ENCODE measurements around the gene KIAA0753. TPM values are rescaled to one million over a fixed set of nuclear protein-coding genes. Genes with fewer than 3 reads are reported as not detected.
A peak's percentile ranks its signal among the peaks of the same experiment; 100 is the strongest.
"Not testable (repeated sequence)": the region's sequence is repeated elsewhere in the genome, so short reads cannot be mapped to it uniquely, and the experiment has no call there.

KIAA0753 gene
- total and polyA plus RNA-seq, 5 experiments from 2014 or later = 1.2 to 24.8 (median 2.3) TPM

DNA sequence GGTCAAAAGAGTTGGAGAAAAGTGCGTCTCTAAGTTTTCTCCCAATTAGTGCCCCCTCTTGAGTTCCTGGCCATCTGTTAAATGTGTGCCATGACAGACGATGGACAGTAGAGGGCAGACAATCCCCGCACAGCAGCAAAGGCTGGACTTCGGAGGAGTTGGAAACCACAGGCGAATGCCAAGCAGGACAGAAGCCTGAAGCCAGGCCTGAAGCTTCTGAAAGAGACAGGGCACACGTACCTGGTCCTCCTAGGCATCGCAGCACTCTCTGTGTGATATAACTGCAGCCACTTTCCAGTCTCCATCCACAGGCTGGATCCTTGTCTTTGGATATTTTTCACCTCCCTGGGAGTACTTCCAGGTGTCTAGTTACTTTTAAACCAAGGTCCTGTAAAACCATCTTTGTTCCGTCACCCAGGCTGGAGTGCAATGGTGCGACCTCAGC, 25.6 kb upstream of the KIAA0753 start:
- Mint-ChIP-seq H3K27me3 (no peaks in the 10 kb centered on the region), H3K27ac (peak overlapping the region in 1 of 10 donors; percentile 67), H3K36me3 (peaks cover 0 to 22% (median 0%) of the 10 kb centered on the region in 3 donors), H3K4me3 (no peak overlapping the region), H3K4me1 (peaks cover 16 to 22% (median 20%) of the 10 kb centered on the region in 4 donors), H3K9me3 (no peaks in the 10 kb centered on the region)
- ATAC-seq (peak; percentile 53 to 69), DNase-seq (peak in 4 of 10 donors; percentile 25 to 35 (median 29))
- POLR2A ChIA-PET = no interaction called here

DNA sequence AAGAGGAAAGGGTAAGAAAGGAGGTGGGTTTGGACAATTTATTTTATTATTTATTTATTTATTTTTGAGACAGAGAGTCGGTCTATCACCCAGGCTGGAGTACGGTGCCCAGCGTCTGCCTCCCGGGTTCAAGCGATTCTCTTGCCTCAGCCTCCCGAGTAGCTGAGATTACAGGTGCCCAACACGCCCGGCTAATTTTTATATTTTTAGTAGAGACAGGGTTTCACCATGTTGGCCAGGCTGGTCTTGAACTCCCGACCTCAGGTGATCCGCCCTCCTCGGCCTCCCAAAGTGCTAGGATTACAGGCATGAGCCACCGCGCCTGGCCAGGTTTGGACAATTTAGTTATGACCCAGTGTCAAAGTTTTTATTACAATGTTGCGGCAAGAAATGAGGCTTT, 22.7 kb upstream of the KIAA0753 start:
- DNase-seq, H3K9me3 Mint-ChIP-seq, H3K4me3 Mint-ChIP-seq, H3K27ac Mint-ChIP-seq, ATAC-seq, POLR2A ChIA-PET, H3K27me3 Mint-ChIP-seq: not testable (repeated sequence)
- H3K4me1 Mint-ChIP-seq = peaks cover 24 to 41% (median 32%) of the 10 kb centered on the region in 4 donors
- H3K36me3 Mint-ChIP-seq = peaks cover 0 to 22% (median 0%) of the 10 kb centered on the region in 3 donors

DNA sequence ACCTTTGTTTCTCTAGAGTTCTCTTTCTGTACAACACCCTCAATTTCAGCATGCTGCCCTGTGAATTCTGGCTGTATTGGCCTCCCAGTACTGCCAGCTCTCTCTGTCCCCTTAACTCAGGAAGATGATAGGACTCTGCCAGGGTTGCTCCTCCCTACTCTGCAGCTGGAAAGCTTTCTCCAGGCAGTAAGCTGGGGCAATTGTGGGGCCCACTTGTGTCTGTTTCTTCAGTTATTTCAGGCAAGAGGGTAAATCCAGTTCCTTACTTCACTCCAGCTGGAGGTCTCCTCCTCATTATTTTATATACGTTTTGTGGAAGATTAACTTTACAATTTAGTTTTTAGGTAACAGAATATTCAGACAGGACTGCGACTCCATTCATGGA, 20.9 kb upstream of the KIAA0753 start:
- H3K4me3 Mint-ChIP-seq = peak overlapping the region in 3 of 10 donors; percentile 24 to 76 (median 24)
- peaks cover 0 to 2% (median 0%) of the 10 kb centered on the region in 5 donors for H3K27me3 Mint-ChIP-seq
- ATAC-seq = no peak
- H3K27ac Mint-ChIP-seq = peak overlapping the region in 5 of 10 donors; percentile 46 to 66 (median 48)
- no peaks in the 10 kb centered on the region for H3K9me3 Mint-ChIP-seq
- H3K36me3 Mint-ChIP-seq = peaks cover 0 to 19% (median 0%) of the 10 kb centered on the region in 3 donors
- DNase-seq = no peak
- peaks cover 28 to 49% (median 36%) of the 10 kb centered on the region in 4 donors for H3K4me1 Mint-ChIP-seq
- POLR2A ChIA-PET = no interaction called here

DNA sequence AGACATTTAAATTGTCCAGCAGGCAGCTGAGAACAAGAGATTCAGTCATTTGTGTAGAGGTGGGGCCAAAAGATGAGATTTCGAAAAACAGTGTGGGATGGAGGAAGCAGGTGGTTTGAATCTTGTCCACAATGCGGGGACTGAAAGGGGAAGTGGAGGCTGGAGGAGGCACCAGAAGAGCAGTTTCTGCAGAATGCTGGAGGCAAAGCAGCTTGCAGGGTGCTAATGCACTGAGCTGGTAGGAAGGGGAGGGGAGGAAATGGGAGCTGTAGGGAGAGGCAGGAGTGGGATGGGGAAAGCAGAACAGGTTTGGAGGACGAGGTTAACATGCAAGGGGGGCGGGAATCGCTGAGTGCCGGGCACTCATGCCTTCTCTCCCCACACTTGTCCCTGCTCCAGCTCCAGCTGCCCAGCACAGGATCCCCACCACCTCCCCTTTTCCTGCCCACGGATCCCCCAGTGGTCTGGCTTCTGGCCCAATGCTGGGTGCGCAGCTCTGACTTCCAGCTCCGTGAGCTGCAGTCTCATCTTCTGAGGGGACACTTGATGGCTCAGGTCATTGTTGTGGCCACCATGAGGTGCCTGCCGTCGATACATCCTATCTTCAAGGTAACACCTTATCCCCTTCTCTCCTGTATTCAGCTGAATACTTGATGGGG, 20.4 kb upstream of the KIAA0753 start:
- Mint-ChIP-seq H3K9me3 (no peaks in the 10 kb centered on the region), H3K27me3 (peaks cover 0 to 2% (median 0%) of the 10 kb centered on the region in 5 donors), H3K4me3 (peak overlapping the region in 6 of 10 donors; percentile 19 to 76 (median 48)), H3K36me3 (peaks cover 0 to 19% (median 0%) of the 10 kb centered on the region in 3 donors), H3K27ac (peak overlapping the region in 7 of 10 donors; percentile 11 to 84 (median 66)), H3K4me1 (peaks cover 29 to 49% (median 38%) of the 10 kb centered on the region in 4 donors)
- DNase-seq (no peak), ATAC-seq (no peak)
- POLR2A ChIA-PET = no interaction called here

DNA sequence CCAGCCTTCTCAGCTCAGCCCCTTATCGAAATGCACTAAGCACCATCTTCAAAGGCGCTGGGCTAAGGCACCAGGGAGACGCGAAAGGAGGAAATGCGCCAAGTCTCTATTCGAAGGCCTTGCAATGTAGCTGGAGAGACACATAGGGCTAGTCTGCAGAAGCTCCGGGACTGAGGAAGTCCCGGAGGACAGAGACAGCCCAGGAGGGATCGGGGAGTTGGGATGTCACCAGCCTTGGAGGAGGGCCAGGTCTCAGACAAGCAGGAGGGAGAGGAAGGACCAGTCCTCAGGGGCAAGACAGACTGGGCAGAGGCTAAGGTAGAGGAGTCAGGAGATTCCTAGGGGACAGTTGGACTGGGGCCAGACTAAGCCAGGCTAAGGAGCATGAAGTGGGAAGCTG, 19.6 kb upstream of the KIAA0753 start:
- H3K9me3 Mint-ChIP-seq = no peaks in the 10 kb centered on the region
- H3K27me3 Mint-ChIP-seq = peaks cover 0 to 7% (median 0%) of the 10 kb centered on the region in 5 donors
- H3K27ac Mint-ChIP-seq = peak overlapping the region in 6 of 10 donors; percentile 45 to 84 (median 62)
- POLR2A ChIA-PET = interaction anchor here (1.1 kb wide), 1 partner anchor 9 kb away, joined by 3 read pairs; the partner anchor contains the start of genes C17orf100 and MED31
- H3K4me3 Mint-ChIP-seq = peak overlapping the region in 3 of 10 donors; percentile 22 to 76 (median 24)
- peaks cover 0 to 18% (median 0%) of the 10 kb centered on the region in 3 donors for H3K36me3 Mint-ChIP-seq
- DNase-seq = no peak
- ATAC-seq = no peak
- H3K4me1 Mint-ChIP-seq = peaks cover 29 to 55% (median 43%) of the 10 kb centered on the region in 4 donors

DNA sequence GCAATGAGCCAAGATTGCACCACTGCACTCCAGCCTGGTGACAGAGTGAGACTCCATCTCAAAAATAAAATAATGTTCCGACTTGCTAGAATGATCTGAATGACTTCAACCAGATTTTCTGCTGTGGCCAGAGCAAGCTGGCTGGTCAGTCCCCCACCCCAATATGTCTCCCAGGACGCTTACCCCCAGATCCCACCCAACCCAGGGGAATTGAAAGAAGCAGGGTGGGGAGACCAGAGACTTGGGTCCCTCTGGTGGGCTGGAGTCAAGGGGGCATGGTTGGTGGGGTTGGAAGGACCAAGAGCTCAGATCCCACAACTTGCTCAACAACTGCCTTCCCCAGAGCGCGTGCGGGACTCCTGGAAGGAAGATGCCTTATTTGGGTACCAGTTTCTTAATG, 17.9 kb upstream of the KIAA0753 start:
- ATAC-seq, H3K9me3 Mint-ChIP-seq, POLR2A ChIA-PET, DNase-seq: not testable (repeated sequence)
- peaks cover 0 to 15% (median 0%) of the 10 kb centered on the region in 3 donors for H3K36me3 Mint-ChIP-seq
- H3K27me3 Mint-ChIP-seq = peaks cover 0 to 14% (median 0%) of the 10 kb centered on the region in 5 donors
- H3K4me1 Mint-ChIP-seq = peaks cover 31 to 68% (median 55%) of the 10 kb centered on the region in 4 donors
- peak overlapping the region in 9 of 10 donors; percentile 23 to 97 (median 89) for H3K4me3 Mint-ChIP-seq
- H3K27ac Mint-ChIP-seq = peak overlapping the region in 4 of 10 donors; percentile 7 to 93 (median 46)

DNA sequence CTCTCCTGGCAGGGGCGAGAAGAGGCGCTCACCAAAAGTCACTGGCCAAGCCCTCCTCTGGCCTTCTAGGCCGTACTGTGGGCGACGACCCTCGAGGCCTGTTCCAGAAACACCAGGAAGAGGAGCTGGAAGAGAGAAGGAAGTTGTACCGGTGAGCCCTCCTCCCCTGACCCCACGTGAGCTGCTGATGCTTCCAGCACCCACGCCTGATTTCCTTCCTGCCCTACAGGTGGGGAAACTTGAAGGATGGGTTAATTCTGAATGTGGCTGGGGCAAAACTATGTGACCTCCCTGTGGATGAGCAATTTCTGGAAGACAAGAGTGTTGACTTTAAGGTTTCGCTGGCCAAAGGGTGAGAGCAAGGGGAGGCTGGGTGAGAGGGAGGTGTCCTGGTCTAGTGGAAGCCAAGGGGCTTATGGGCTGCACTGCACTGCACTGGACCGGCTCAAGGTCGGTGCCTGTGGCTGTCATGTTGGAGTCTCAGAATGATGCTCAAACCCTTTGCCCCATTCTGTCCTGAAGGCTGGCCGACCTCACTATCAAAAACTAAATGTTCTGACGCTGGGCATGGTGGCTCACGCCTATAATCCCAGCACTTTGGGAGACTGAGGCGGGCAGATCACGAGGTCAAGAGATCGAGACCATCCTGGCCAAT, 17.2 kb upstream of the KIAA0753 start:
- ATAC-seq = no peak
- DNase-seq = no peak
- POLR2A ChIA-PET = interaction anchor here (0.9 to 1.2 kb wide), 2 partner anchors 16 to 17 kb away, joined by 3 to 15 read pairs; partner anchors contain the start of genes KIAA0753 and TXNDC17
- Mint-ChIP-seq H3K36me3 (peaks cover 0 to 13% (median 0%) of the 10 kb centered on the region in 3 donors), H3K4me1 (peaks cover 33 to 72% (median 61%) of the 10 kb centered on the region in 4 donors), H3K9me3 (no peaks in the 10 kb centered on the region), H3K27ac (peak overlapping the region; percentile 77 to 96 (median 92)), H3K4me3 (peak overlapping the region; percentile 85 to 97 (median 92)), H3K27me3 (peaks cover 0 to 15% (median 0%) of the 10 kb centered on the region in 5 donors)

DNA sequence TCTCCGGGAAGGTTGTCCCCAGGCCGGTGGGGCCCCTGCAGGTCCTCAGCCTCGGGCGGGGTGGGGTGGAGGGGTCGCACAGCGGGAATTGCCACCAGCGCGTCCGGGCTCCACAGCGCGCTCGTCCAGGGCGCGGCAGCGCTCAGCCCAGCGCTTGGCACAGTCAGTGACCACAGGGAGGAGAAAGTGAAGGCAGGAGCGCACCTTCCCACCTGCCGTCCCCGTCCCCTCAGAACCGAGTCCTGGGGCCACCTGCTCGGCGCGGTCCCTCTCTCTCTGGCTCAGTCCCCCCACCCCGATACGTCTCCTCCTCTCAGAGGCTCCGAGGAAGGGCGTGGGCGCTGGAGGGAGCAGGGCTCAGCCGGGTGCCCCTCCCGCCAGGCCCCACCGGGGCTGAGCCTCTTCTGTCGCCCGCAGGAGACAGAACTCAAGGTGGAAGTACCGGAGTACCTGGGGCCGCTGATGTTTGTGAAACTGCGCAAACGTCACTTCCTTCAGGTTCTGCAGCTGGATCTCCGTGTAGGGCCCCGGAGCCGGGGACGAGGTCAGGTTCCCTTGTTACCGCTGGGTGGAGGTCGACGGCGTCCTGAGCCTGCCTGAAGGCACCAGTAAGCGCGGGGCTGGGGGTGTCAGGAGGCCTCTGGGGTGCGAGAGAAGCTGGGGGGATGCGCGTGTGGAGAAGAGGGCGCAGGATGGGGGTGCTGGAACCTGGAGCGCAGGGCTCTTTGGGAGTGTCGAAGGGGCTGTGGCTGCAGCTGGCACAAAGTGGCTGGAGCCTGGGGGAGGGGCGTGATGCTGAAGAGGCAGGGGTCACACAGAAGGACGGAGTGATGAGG, 16.5 kb upstream of the KIAA0753 start:
- Mint-ChIP-seq H3K4me3 (peak overlapping the region; percentile 85 to 97 (median 92)), H3K27me3 (peaks cover 0 to 15% (median 0%) of the 10 kb centered on the region in 5 donors), H3K4me1 (peaks cover 33 to 74% (median 66%) of the 10 kb centered on the region in 4 donors), H3K27ac (peak overlapping the region; percentile 77 to 96 (median 92))
- DNase-seq (peak; percentile 33 to 82 (median 62)), ATAC-seq (peak; percentile 90 to 94)
- H3K36me3 Mint-ChIP-seq, H3K9me3 Mint-ChIP-seq: not testable (repeated sequence)
- POLR2A ChIA-PET = interaction anchor here (0.9 to 1.2 kb wide), 2 partner anchors 15 to 16 kb away, joined by 3 to 15 read pairs; partner anchors contain the start of genes KIAA0753 and TXNDC17

DNA sequence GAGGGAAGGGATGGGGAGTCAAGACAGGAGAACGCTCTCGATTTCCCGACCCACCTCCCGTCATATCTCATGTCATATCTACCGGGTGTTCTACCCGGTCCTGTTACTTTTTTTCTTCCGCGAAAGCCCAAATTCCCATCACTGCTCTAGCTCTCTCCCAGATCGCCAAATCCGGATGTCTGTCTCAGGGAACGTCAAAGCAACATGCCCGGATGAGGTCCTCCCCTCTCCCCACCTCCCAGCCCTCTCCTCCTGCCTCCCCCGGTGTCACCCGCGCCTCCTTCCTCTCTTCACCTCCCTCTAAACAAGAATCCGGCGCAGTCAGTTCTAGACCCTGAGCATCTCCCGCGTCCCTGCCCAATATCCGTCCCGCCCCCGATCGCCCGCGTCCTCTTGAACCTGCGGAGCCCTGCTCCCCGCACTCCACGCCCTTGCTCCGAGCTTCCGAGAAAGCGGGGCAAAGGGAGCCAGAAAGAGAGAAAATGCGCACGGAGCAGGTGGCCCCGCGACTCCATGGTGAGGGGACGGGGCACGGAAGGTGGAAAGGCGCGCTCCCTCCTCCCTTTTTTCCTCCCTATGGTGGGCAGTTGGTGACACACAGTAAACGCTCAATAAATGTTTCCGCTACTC, 15.3 kb upstream of the KIAA0753 start:
- ATAC-seq, POLR2A ChIA-PET, H3K36me3 Mint-ChIP-seq, DNase-seq, H3K9me3 Mint-ChIP-seq: not testable (repeated sequence)
- Mint-ChIP-seq H3K27ac (peak overlapping the region in 7 of 10 donors; percentile 14 to 89 (median 81)), H3K4me1 (peaks cover 28 to 72% (median 65%) of the 10 kb centered on the region in 4 donors), H3K4me3 (peak overlapping the region; percentile 80 to 97 (median 83)), H3K27me3 (peaks cover 0 to 17% (median 0%) of the 10 kb centered on the region in 5 donors)

DNA sequence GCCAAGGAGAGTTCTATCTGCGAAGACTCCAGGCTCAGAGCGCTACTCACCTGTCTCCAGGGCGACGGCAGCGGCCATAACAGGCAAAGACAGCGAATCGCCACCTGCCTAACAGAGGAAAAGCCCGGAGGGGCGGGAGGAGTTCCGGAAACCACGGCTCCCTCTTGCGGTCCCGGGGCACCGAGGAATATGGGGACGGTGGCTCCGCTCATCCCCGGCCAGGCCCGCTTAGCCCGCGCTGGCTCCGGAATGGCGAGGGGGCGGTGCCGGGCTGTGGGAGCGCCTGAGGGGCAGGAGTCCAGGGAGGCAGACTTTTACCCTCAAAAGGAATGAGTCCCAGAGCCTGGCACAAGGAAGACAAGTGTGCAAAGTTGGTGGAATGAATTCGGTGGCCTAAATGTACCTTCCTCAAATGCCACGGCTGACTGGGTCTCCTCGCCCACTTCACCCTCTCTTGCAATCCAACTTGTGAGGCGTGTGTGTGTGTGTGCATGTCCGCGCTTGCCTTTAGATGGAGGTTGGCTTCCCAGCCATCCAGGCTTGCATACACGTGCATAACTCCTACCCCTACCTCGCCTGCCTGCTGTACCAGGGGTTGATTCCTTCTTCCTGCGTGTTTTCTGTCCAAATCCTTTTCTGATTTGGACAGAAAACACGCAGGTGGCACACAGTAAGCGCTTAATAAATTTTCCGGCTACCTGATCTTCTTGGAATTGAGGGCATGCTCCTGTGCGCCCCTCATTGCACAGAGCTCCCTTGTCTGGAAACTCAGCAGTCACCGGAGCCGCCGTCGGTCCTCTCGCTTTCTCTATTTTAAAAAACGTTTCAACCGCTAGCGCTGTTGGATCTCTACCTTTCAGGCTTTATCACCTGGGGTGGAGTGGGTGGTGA, 14.6 kb upstream of the KIAA0753 start:
- H3K27ac Mint-ChIP-seq = peak overlapping the region in 5 of 10 donors; percentile 14 to 92 (median 66)
- H3K9me3 Mint-ChIP-seq = no peaks in the 10 kb centered on the region
- peak overlapping the region in 9 of 10 donors; percentile 37 to 97 (median 79) for H3K4me3 Mint-ChIP-seq
- H3K4me1 Mint-ChIP-seq = peaks cover 25 to 71% (median 64%) of the 10 kb centered on the region in 4 donors
- peaks cover 0 to 2% (median under 1%) of the 10 kb centered on the region in 3 donors for H3K36me3 Mint-ChIP-seq
- H3K27me3 Mint-ChIP-seq = peaks cover 0 to 17% (median 0%) of the 10 kb centered on the region in 5 donors
- POLR2A ChIA-PET = no interaction called here
- ATAC-seq = no peak
- DNase-seq = no peak

All from naive thymus-derived CD8-positive, alpha-beta T cell (primary cell).